Effector memory CD4-positive, alpha-beta T cell (primary cell): ENCODE results near the gene CARD6.
"Not testable (repeated sequence)": the region's sequence is repeated elsewhere in the genome, so short reads cannot be mapped to it uniquely, and the experiment has no call there.

Experiments used
- DNase-seq, 3 donors: peaks; one replicate each; pipeline ENCODE4 v3.0.0-alpha.2; 2020
- H3K27ac ChIP-seq: 2 replicates; pipeline ENCODE4 v1.7.0; 2013; ENCODE audit warnings: mild to moderate bottlenecking, low read length, moderate library complexity; ENCODE audit not compliant: insufficient read depth, poor library complexity, severe bottlenecking
- H3K27me3 ChIP-seq: replicated peaks from 2 replicates; pipeline ENCODE4 v1.7.0; 2013; ENCODE audit warnings: mild to moderate bottlenecking, low read length; ENCODE audit not compliant: insufficient read depth, control insufficient read depth, poor library complexity, severe bottlenecking
- H3K36me3 ChIP-seq: 2 replicates; pipeline ENCODE4 v1.7.0; 2013; ENCODE audit warnings: mild to moderate bottlenecking, low read length, moderate library complexity; ENCODE audit not compliant: control insufficient read depth, insufficient read depth
- H3K4me1 ChIP-seq: 2 replicates; pipeline ENCODE4 v1.7.0; 2013; ENCODE audit warnings: low read length, mild to moderate bottlenecking; ENCODE audit not compliant: control insufficient read depth, insufficient read depth, poor library complexity, severe bottlenecking
- H3K4me3 ChIP-seq: 2 replicates; pipeline ENCODE4 v1.7.0; 2013; ENCODE audit warnings: low read length, low read depth, mild to moderate bottlenecking; ENCODE audit not compliant: insufficient read depth, poor library complexity, severe bottlenecking
- H3K9me3 ChIP-seq: 2 replicates; pipeline ENCODE4 v1.7.0; 2013; ENCODE audit warnings: mild to moderate bottlenecking, low read length, moderate library complexity; ENCODE audit not compliant: control insufficient read depth

Gene CARD6

GRCh38 chr5:40873286-40873880 lies 32.2 kb downstream of the CARD6 start:
- Histone ChIP-seq H3K4me3 (no peak overlapping the region), H3K36me3 (no peaks in the 10 kb centered on the region), H3K9me3 (no peaks in the 10 kb centered on the region), H3K4me1 (no peaks in the 10 kb centered on the region), H3K27me3 (no peaks in the 10 kb centered on the region), H3K27ac (no peak overlapping the region)
- no peak for DNase-seq

DNA sequence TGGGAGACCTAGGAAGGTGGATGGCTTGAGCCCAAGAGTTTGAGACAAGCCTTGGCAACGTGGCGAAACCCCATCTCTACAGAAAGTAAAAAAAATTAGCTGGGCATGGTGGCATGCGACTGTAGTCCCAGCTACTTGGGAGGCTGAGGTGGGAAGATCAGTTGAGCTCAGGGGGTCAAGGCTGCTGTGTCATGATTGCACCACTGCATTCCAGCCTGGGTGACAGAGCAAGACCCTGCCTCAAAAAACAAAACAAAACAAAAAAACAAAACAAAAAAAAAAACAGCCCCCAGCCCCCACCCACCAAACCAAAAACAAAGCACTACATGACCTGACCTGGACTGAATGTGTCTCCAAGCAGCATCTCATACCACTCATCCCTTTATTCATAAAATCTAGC lies 34.8 kb downstream of the CARD6 start:
- no peaks in the 10 kb centered on the region for H3K36me3 ChIP-seq
- H3K27me3 ChIP-seq, result no peaks in the 10 kb centered on the region
- no peak for DNase-seq
- no peak overlapping the region for H3K27ac ChIP-seq
- H3K9me3 ChIP-seq, result no peaks in the 10 kb centered on the region
- no peak overlapping the region for H3K4me3 ChIP-seq
- H3K4me1 ChIP-seq, result no peaks in the 10 kb centered on the region

DNA sequence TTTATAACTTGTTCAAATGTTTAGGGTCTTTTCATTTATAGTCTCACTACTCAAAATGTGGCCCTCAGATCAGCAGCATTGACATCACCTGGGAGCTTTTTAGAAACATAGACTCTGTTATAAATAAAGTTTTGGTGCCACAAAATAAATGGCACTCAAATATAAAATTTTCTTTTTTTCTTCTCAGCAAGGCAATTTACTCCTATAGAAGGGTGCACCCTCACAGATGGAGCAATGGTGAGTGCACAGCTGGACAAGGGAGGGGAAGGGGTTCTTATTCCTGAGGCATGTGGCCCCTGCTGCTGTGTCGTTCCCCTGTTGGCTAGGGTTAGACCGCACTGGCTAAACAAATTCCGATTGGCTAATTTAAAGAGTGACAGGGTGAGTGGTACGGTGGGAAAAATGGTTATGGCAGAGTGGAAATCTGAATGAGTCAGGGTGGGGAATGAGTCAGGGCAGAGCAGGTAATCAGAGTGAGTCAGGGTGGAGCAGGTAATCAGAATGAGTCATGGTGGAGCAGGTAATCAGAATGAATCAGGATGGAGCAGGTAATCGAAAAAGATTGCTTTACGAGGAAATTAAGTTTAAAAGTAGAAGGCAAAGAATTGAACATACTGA lies 36.3 kb downstream of the CARD6 start:
- no peaks in the 10 kb centered on the region for H3K9me3 ChIP-seq
- H3K27me3 ChIP-seq, result no peaks in the 10 kb centered on the region
- DNase-seq, result no peak
- no peak overlapping the region for H3K27ac ChIP-seq
- no peaks in the 10 kb centered on the region for H3K4me1 ChIP-seq
- H3K36me3 ChIP-seq, result no peaks in the 10 kb centered on the region
- no peak overlapping the region for H3K4me3 ChIP-seq

- no peaks in the 10 kb centered on the region for H3K36me3 ChIP-seq
- DNase-seq, result no peak
These were observed 38.2 kb downstream of the CARD6 start for GRCh38 chr5:40879163-40879942.

DNA sequence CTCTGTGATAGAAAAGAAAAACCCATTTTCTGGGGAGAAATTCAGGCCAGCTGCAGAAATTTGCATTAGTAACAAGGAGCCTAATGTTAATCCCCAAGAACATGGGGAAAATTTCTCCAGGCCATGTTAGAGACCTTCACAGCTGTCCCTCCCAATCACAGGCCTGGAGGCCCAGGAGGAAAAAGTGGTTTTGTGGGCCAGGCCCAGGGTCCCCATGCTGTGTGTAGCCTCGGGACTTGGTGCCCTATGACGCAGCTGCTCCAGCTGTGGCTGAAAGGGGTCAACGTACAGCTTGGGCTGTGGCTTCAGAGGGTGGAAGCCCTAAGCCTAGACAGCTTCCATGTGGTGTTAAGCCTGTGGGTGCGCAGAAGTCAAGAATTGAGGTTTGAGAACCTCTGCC lies 41.1 kb downstream of the CARD6 start:
- Histone ChIP-seq H3K27ac (no peak overlapping the region), H3K27me3 (no peaks in the 10 kb centered on the region), H3K9me3 (no peaks in the 10 kb centered on the region), H3K4me3 (no peak overlapping the region), H3K4me1 (no peaks in the 10 kb centered on the region), H3K36me3 (no peaks in the 10 kb centered on the region)
- no peak for DNase-seq

More at GRCh38 chr5:40879163-40879942, 38.2 kb downstream of the CARD6 start:
- Histone ChIP-seq H3K27ac (no peak overlapping the region), H3K4me3 (no peak overlapping the region), H3K4me1 (no peaks in the 10 kb centered on the region), H3K27me3 (no peaks in the 10 kb centered on the region), H3K9me3 (no peaks in the 10 kb centered on the region)

GRCh38 chr5:40883051-40883450 lies 41.9 kb downstream of the CARD6 start:
- not testable (repeated sequence) for H3K4me3 ChIP-seq, H3K36me3 ChIP-seq, H3K27ac ChIP-seq, H3K9me3 ChIP-seq, DNase-seq, H3K27me3 ChIP-seq, H3K4me1 ChIP-seq

DNA sequence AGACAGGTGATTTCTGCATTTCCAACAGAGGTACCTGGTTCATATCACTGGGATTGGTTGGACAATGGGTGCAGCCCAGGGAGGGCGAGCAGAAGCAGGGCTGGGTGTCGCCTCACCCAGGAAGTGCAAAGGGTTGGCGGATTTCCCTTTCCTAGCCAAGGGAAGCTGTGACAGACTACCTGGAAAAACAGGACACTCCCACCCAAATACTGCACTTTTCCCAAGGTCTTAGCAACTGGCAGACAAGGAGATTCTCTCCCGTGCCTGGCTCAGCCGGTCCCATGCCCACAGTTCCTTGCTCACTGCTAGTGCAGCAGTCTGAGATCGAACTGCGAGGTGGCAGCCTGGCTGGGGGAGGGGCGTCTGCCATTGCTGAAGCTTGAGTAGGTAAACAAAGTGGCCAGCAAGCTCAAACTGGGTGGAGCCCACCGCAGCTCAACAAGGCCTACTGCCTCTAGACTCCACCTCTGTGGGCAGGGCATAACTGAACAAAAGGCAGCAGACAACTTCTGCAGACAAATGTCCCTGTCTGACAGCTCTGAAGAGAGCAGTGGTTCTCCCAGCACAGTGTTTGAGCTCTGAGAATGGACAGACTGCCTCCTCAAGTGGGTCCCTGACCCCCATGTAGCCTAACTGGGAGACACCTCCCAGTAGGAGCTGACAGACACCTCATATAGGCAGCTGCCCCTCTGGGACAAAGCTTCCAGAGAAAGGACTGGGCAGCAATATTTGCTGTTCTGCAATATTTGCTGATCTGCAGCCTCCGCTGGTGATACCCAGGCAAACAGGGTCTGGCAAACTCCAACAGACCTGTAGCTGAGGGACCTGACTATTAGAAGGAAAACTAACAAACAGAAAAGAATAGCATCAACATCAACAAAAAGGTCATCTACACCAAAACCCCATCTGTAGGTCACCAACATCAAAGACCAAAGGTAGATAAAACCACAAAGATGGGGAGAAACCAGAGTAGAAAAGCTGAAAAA lies 54.6 kb downstream of the CARD6 start:
- not testable (repeated sequence) for H3K9me3 ChIP-seq, DNase-seq, H3K4me3 ChIP-seq, H3K27me3 ChIP-seq, H3K4me1 ChIP-seq, H3K36me3 ChIP-seq, H3K27ac ChIP-seq

DNA sequence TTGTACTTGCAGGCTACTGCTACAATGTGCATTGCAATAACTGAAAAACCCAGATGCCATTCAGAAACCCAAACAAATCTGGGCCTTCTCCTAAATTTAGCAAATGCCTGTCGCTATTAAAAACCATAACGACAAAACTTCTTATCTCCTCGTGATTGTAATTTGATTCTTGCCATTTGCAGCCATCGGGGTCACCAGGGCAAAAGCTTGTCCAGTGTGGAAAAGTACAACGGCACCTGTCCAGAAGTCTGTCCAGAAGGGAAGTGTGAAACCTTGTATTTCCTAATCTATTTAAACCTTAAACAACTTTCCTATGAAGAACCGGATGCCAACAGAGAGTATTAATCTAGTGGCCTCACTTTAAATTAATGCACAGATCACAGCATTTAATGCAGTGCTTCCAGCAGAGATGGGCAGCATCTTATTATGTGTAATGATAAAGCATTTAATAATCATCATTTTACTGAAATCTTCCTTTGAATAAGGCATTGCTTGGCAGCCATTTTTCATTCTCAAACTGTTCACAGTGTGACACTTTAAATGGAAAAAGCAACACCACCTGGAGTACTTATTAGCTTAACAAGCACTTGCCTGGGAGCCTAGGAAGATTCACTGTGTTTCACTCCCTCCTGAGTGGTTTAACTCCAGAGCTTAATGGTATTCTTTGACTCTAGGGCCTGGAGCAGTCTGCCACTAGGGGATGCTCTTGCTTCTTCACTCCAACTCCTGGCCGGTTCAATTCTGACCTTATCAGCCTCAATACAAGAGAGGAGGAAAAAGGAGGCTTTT lies 63.2 kb downstream of the CARD6 start:
- H3K27ac ChIP-seq, result no peak overlapping the region
- no peaks in the 10 kb centered on the region for H3K36me3 ChIP-seq
- no peaks in the 10 kb centered on the region for H3K27me3 ChIP-seq
- H3K9me3 ChIP-seq, result no peaks in the 10 kb centered on the region
- DNase-seq, result no peak
- no peak overlapping the region for H3K4me3 ChIP-seq
- H3K4me1 ChIP-seq, result no peaks in the 10 kb centered on the region

GRCh38 chr5:40904994-40905306 lies 63.8 kb downstream of the CARD6 start:
- no peak for DNase-seq
- Histone ChIP-seq H3K9me3 (no peaks in the 10 kb centered on the region), H3K36me3 (no peaks in the 10 kb centered on the region), H3K4me3 (no peak overlapping the region), H3K27me3 (no peaks in the 10 kb centered on the region), H3K4me1 (no peaks in the 10 kb centered on the region), H3K27ac (no peak overlapping the region)
